Occipital lobe (tissue), 2 donors: ENCODE data around the gene HSPA2. TPM values are rescaled to one million over a fixed set of nuclear protein-coding genes. Genes with fewer than 3 reads are reported as not detected.
A peak's percentile ranks its signal among the peaks of the same experiment; 100 is the strongest.

ENCODE experiments used
- DNase-seq: peaks from one replicate; lab custom pipeline; 2025; lab: John Stamatoyannopoulos, UW
- total RNA-seq: library from RNA; depleted of rRNA; stranded (reverse); fragments of >200 nt; gene quantifications from one replicate; pipeline ENCODE4 v1.2.3, GENCODE V29; 2014

Gene HSPA2
- 7.6 TPM for total RNA-seq

- DNase-seq: peak; percentile 98
Measured at GRCh38 chr14:64540208-64541202, at the start of gene HSPA2. TSS of gene HSPA2 (plus strand) at chr14:64540741. CDS start at chr14:64540850, 109 bp downstream.

- no peak for DNase-seq
Measured at GRCh38 chr14:64491637-64492036, 48.9 kb upstream of the HSPA2 start.

DNA sequence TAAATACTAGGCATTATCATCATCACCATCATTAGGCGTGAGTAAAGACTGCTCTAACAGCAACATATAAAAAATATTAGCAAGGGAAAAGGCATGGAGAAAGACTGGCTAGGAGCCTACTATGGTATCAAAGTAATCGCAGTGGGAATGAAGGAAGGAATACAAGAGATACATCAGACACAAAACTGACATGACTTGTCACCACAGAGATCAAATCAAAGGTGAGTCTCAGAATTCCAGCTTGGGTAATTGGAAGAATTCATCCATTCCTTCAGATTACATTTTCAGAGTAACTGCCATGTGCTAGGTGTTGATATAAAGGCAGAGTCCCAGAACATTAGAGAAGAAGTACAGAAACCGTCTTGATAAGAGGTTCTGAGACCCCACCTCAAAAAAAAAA is 47.1 kb upstream of the HSPA2 start:
- no peak for DNase-seq

GRCh38 chr14:64495252-64495651 is 45.3 kb upstream of the HSPA2 start:
- DNase-seq: no peak

- DNase-seq: no peak
Measured at GRCh38 chr14:64496764-64497163, 43.8 kb upstream of the HSPA2 start.

GRCh38 chr14:64500088-64500487 is 40.5 kb upstream of the HSPA2 start:
- no peak for DNase-seq

- no peak for DNase-seq
Measured at GRCh38 chr14:64501411-64502171, 39.0 kb upstream of the HSPA2 start.

- no peak for DNase-seq
Measured at GRCh38 chr14:64502456-64502855, 38.1 kb upstream of the HSPA2 start.

GRCh38 chr14:64502887-64503433 is 37.6 kb upstream of the HSPA2 start:
- DNase-seq: no peak

DNA sequence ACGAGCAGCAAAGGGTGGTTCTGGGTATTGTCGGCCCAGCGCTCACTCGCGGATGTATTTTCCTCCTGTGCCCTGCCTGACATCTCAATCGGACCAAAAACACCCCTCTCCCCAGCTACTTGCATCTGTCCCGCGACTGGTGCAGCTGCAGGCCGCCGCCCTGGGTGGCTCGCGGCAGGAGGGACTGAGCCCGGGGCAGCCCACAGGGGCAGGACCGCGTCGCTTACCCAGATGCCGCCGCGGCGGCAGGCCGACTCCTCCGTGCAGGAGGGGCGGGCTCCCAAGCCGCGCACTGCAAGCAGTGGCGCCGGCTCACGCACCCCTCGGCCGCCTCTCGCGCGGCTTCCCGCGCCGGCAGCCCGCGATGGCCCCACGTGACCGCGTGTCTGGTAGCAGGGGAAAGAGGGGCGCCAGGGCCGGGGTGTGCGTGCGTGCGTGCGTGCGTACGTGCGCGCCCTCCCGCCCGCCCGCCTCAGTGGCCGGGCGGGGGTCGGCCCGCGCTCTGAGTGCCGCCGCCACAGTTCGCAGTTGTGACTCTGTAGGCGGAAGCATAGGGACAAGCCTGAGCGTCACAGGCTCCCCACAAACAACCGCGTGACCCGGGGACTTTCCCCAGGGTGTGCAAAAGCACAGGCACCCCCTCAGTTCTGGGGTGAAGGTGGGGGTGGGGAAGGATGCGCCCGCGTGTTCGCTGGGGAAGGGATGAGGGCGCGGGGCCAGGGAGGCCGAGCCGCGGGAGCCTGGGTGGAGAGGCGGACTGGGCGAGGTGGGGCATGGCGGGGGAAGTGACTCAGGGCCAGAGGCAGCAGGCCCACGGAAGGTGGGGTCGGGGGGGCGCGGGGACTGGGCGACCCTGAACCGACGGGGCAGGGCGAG is 36.9 kb upstream of the HSPA2 start, which contains the start of gene ZBTB25:
TSS of gene ZBTB25 (minus strand) at position 405 of the 876 bp plus-strand sequence. CDS start 13,305 bp downstream, outside the sequence.
- DNase-seq: peak; percentile 89

DNA sequence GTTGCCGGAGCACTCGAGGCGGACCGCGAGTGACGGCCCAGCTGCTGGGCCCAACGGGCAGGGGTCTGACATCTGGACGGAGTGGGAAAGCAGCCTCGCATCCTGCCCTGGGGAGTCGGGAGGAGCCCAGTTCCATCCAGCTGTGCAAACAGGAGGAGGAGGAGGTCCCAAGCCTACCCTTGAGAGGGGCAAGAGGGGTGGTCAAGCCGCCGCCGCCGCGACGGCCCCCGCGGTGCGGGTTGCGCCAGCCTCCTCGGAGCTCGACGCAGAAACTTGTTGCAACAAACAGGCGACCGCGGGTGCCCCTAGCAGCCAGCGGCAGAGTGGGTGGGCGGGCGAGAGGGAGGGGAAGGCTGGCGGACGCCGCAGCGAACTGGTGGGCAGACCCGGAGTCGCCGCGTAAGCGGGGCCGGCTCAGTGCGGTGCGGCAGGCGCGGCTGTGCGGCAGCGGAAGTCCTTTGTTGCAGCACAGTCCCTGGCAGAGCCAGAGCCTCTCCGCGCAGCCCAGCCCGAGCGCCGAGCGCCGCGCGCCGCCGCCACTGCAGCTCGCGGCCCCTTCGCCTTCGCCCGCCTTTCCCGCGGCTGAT is 36.1 kb upstream of the HSPA2 start, which contains the start of gene ZBTB1:
TSS of gene ZBTB1 (plus strand) at position 461 of the 587 bp plus-strand sequence. CDS start 16,735 bp downstream, outside the sequence.
- DNase-seq: peak; percentile 85

DNA sequence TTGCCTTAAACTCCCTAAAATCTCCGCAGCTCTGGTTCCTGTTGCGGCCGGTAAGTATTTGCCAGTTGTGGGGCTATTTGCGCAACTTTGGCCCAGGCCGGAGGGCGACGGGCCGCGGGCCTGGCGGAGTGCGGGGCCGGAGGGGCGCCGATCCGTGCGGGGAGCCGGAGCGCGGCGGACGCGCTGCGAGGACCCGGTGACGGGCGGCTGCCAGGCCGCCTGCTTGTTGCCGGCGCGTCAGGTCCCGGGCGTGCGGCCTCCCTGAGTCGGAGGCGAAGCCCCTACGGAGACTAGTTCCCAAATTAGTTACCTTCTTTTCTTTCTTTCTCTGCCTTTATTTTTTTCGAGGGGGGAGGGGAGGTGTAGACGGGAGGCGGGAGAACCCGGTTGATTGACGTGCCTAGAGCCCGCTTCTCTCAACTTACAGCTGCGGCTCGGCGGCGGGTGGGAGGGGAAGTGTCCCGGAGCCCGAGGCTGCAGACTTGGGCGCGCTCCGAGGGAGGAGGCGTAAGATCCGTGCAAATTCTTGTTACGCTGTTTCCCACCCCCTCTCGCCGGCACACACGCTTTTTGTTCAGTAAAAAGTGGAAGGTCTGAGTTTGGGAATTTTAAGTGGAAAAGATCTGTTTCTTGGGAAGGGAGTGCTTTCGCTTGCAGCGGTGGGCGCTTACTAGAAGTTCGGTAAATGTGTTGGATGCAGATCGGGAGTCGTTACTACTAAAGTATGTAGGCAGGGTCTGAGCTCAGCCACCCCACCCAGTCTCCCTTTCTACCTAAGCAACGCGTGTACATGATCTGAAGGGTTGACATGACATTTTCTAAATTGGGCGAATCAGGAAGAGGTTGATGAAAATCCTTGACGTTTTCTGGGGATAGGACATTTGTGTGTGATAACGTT is 35.4 kb upstream of the HSPA2 start:
- DNase-seq: peak; percentile 73

DNA sequence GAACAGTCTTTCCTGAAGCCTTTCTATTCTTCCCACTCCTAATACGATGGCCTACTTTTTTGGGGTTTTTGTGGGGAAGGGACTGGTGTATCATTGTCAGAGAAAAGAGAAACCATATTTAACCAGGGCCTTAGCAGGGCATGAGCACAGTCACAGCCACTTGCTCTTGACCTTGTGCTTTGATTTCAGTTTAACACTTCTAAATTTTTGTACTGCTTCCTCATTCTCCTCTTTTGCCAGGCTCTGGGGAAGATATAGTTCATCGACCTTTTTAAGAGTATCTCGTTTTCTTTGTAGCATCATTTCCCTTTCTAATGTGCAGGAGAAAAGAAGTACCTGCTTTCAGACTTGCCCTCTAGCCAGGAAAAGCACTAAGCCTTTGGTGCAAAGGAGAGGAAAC is 33.8 kb upstream of the HSPA2 start:
- DNase-seq: no peak

DNA sequence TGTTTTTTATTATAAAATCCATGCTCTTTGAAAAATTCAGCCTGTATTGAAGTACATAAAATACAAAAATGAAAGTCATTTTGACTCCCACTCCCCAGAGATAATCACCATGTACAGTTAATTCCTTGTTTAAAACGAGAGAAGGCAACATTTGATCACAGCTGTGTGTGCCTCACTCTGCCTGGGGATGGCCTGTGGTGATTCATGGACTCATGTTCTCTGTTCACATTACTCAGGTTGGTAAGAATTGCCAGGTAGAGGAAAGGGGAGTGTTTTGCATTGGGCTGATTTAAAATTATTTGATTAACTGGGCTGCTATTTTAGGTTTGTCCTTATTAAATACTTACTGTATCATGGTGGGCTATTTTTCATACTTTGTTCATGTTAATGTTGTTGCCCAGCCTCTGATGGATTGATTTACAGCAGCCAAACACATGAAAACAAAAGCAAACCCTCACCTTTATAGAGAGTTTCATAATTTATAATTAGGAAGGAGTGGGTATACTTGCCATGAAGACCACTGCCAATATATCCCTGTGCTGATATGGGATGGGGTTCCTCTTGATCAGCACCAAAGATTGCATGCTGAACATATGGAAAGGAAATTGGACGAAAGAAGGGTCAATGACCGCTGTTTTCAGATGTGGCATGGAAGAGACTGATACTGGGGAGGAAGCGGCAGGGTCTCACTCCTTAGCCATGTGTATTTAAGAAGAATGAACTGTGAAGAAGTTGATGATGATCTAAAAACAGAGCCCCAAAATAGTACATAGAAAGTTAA is 33.0 kb upstream of the HSPA2 start:
- DNase-seq: no peak

DNA sequence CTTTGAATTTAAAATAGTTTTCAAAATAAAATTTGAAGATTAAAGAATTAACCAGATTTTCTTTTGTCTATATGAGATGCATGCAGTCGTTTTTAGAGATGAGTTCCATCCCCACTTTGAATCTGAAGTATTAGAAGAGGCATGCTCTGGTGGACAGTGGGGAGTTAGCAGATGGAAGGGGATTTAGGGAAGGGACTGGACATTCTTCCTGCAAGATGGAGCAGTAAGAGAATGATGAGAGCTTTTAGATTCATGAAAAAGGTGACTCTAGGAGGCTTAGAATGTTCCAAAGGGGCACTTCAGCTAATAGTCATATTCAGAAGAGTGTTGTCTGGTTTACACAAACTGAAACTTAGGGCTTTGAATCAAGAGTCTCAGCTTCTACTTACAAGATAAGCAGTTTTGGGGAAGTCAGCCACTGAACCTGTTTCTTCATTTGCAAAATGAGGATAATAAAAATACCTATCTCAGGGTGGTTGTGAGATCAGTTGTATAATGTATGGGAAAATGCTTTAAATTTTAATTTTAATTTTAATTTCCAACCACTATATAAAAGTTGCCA is 32.2 kb upstream of the HSPA2 start:
- DNase-seq: no peak

- no peak for DNase-seq
Measured at GRCh38 chr14:64509036-64509435, 31.5 kb upstream of the HSPA2 start.

GRCh38 chr14:64510825-64511671 is 29.5 kb upstream of the HSPA2 start:
- DNase-seq: peak; percentile 28
